GM23248 (cell line): ENCODE data around the gene MYADM. TPM values are rescaled to one million over a fixed set of nuclear protein-coding genes. Genes with fewer than 3 reads are reported as not detected.

Experiments
- DNase-seq: peaks from one replicate; pipeline ENCODE4 v3.0.0-alpha.2; 2015
- H2AFZ ChIP-seq: fragments of 200-600 bp; sonication (generic); 2 replicates; pipeline ENCODE4 v1.6.1; 2016; ENCODE audit warnings: antibody characterized with exemption
- H3F3A ChIP-seq: fragments of 200-600 bp; sonication (generic); 2 replicates; pipeline ENCODE4 v1.6.1; 2016; ENCODE audit warnings: mild to moderate bottlenecking, antibody characterized with exemption, mixed run types; ENCODE audit not compliant: insufficient read depth
- H3K27ac ChIP-seq: fragments of 200-600 bp; sonication (generic); 2 replicates; pipeline ENCODE4 v1.5.1; 2016; ENCODE audit warnings: mild to moderate bottlenecking
- H3K27me3 ChIP-seq: fragments of 200-600 bp; sonication (generic); replicated peaks from 2 replicates; pipeline ENCODE4 v1.6.1; 2016; ENCODE audit warnings: mild to moderate bottlenecking; ENCODE audit not compliant: insufficient read depth
- H3K36me3 ChIP-seq: fragments of 200-600 bp; sonication (generic); 2 replicates; pipeline ENCODE4 v1.6.1; 2016; ENCODE audit warnings: low read depth, mild to moderate bottlenecking
- H3K4me1 ChIP-seq: fragments of 200-600 bp; sonication (generic); 2 replicates; pipeline ENCODE4 v1.6.1; 2016; ENCODE audit warnings: mild to moderate bottlenecking; ENCODE audit not compliant: insufficient read depth
- H3K4me2 ChIP-seq: fragments of 200-600 bp; sonication (generic); one replicate; pipeline ENCODE4 v1.6.1; 2016; ENCODE audit warnings: mild to moderate bottlenecking; ENCODE audit not compliant: unreplicated experiment
- H3K4me3 ChIP-seq: fragments of 200-600 bp; sonication (generic); 2 replicates; pipeline ENCODE4 v1.5.1; 2016; ENCODE audit warnings: mild to moderate bottlenecking
- H3K79me2 ChIP-seq: fragments of 200-600 bp; sonication (generic); 2 replicates; pipeline ENCODE4 v1.6.1; 2016; ENCODE audit warnings: mild to moderate bottlenecking; ENCODE audit not compliant: insufficient read depth
- H3K9ac ChIP-seq: fragments of 200-600 bp; sonication (generic); 2 replicates; pipeline ENCODE4 v1.6.1; 2016; ENCODE audit warnings: mild to moderate bottlenecking
- H3K9me2 ChIP-seq: fragments of 200-600 bp; sonication (generic); 2 replicates; pipeline ENCODE4 v1.6.1; 2016; ENCODE audit warnings: mixed run types, mild to moderate bottlenecking, moderate library complexity; ENCODE audit not compliant: insufficient read depth
- H3K9me3 ChIP-seq: fragments of 200-600 bp; sonication (generic); one replicate; pipeline ENCODE4 v1.6.1; 2017; ENCODE audit warnings: low read depth
- H4K20me1 ChIP-seq: fragments of 200-600 bp; sonication (generic); 2 replicates; pipeline ENCODE4 v1.6.0; 2016; ENCODE audit not compliant: insufficient read depth
- EZH2 ChIP-seq: fragments of 200-600 bp; sonication (generic); IDR thresholded peaks from 2 replicates; pipeline ENCODE4 v1.6.1; 2018; ENCODE audit warnings: antibody characterized with exemption, mild to moderate bottlenecking; ENCODE audit not compliant: insufficient read depth, poor library complexity, severe bottlenecking
- EZH2phosphoT487 ChIP-seq: fragments of 200-600 bp; sonication (generic); IDR thresholded peaks from 2 replicates; pipeline ENCODE4 v1.6.1; 2018; ENCODE audit warnings: antibody characterized with exemption, moderate library complexity, mild to moderate bottlenecking, low read depth; ENCODE audit not compliant: insufficient read depth
- WGBS, 2 experiments: methylation state at CpG; one replicate each; pipeline ENCODE4 v1.1.6; 2015 to 2017; ENCODE audit warnings: low lambda C conversion rate in 2 of 2, low coverage in 1 of 2; ENCODE audit errors: missing lambda C conversion rate in 2 of 2; 5-methylcytosine and 5-hydroxymethylcytosine counted together
- in situ Hi-C: fragments of 300-500 bp; cut with MboI; formaldehyde crosslinking; loops from 2 replicates; pipeline ENCODE4 v1.15.0; 2020
- polyA plus RNA-seq: library from polyadenylated mRNA; unstranded; fragments of >200 nt; fragmentation: Nextera tagmentation; extraction: Ambion mirVana; gene quantifications from 2 replicates; pipeline ENCODE4 v1.2.1, GENCODE V29; 2016
- total RNA-seq: library from RNA; depleted of rRNA; stranded (reverse); fragments of >200 nt; shearing (Covaris generic); gene quantifications from 2 replicates; pipeline ENCODE4 v1.2.3, GENCODE V29; 2014

MYADM gene
- total and polyA plus RNA-seq, 2 experiments from 2014 or later = 74.8 to 222 TPM

DNA sequence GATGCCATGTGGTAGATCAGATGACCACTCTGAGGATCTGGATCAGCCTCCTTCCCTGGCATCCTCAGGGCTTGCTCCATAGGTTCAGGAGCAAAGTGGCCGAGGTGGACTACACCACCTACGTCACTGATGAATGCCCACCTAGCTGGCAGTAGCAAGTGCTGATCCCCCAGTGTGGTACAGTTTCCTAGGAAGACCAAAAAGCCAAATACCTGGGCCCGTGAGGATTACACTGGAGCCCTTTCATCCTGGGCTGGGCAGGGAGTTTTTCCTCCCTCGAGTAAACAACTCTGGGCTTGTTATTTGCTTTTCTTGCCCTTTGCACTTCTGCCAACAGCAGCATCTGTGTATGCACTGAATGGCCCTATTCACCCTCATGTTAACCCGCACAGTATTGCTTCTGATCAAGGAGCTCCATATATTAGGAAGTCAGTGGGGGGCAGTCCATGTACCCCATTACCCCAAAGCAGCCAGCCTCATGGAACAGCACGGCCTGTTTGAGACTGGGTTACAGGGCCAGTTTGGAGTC is 3.3 kb upstream of the MYADM start:
- WGBS, 2 experiments = 68 to 74% methylated on average over 6 of the region's 6 CpGs
- in situ Hi-C loops = no loop called here
- Histone ChIP-seq H3K79me2 (peaks cover 16% of the 10 kb centered on the region), H3K9ac (no peak overlapping the region), H2AFZ (no peak overlapping the region), H3K9me3 (no peaks in the 10 kb centered on the region), H3K4me2 (no peak overlapping the region), H3K27ac (peak overlapping the region; percentile 100), H3K9me2 (no peaks in the 10 kb centered on the region), H3K36me3 (no peaks in the 10 kb centered on the region), H3F3A (peaks cover 15% of the 10 kb centered on the region), H3K27me3 (no peaks in the 10 kb centered on the region), H4K20me1 (no peaks in the 10 kb centered on the region), H3K4me1 (peaks cover 23% of the 10 kb centered on the region), H3K4me3 (no peak overlapping the region)
- TF ChIP-seq EZH2phosphoT487 (no peak), EZH2 (no peak)
- DNase-seq = no peak

DNA sequence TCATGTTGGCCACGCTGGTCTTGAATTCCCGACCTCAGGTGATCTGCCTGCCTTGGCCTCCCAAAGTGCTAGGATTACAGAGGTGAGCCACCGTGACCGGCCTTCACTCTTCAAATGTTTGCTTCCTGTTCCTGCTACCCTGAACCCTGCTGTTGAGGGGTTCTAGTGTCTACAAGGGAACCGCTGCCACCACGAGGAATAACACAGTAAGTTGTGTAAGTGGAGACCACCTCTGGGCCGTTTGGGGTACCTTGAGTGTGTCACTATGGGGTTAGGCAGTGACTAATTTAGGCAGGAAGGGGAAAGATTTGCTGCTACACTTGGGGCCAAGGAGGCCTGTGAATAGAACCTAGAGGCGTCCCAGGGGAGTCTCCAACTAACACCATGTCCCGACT is 2.2 kb upstream of the MYADM start:
- Histone ChIP-seq H3K9me3 (no peaks in the 10 kb centered on the region), H3K4me1 (peaks cover 23% of the 10 kb centered on the region), H3K4me3 (peak overlapping the region; percentile 76), H2AFZ (peak overlapping the region; percentile 51), H3K79me2 (peaks cover 25% of the 10 kb centered on the region), H3F3A (peaks cover 15% of the 10 kb centered on the region), H3K27ac (peak overlapping the region; percentile 100), H3K27me3 (no peaks in the 10 kb centered on the region), H4K20me1 (no peaks in the 10 kb centered on the region), H3K9me2 (no peaks in the 10 kb centered on the region), H3K9ac (peak overlapping the region; percentile 98), H3K36me3 (no peaks in the 10 kb centered on the region), H3K4me2 (peak overlapping the region; percentile 89)
- WGBS, 2 experiments = 5 to 6% methylated on average over 9 of the region's 9 CpGs
- in situ Hi-C loops = no loop called here
- TF ChIP-seq EZH2phosphoT487 (no peak), EZH2 (no peak)
- peak; percentile 80 for DNase-seq

GRCh38 chr19:53865918-53866864 is 1.5 kb upstream of the MYADM start:
- H4K20me1 ChIP-seq = no peaks in the 10 kb centered on the region

DNA sequence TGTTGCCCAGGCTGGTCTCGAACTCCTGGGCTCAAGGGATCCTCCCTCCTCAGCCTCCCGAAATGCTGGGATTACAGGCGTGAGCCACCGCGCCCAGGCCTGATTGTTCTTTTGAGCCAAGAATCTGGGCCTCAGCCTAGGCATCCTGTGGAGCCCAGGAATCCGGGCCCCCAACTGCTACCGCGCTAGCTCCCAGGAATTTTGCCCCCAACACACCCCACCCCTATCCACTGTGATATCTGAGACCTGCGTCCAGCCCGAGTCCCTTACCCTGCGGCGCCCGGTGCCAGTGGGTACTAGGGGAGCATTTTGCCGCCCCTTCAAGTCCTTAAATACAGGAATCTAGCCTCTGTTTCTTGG is 838 bp upstream of the MYADM start:
- Histone ChIP-seq H3K4me2 (peak overlapping the region; percentile 89), H3K9me3 (no peaks in the 10 kb centered on the region), H3K27ac (peak overlapping the region; percentile 100), H3F3A (peaks cover 20% of the 10 kb centered on the region), H3K36me3 (no peaks in the 10 kb centered on the region), H3K4me3 (peak overlapping the region; percentile 76), H3K27me3 (no peaks in the 10 kb centered on the region), H4K20me1 (no peaks in the 10 kb centered on the region), H3K9me2 (no peaks in the 10 kb centered on the region), H2AFZ (peak overlapping the region; percentile 51; the same call in 1 of the 2 replicates), H3K4me1 (peaks cover 23% of the 10 kb centered on the region), H3K79me2 (peaks cover 36% of the 10 kb centered on the region), H3K9ac (peak overlapping the region; percentile 98)
- in situ Hi-C loops = no loop called here
- peak; percentile 59 for DNase-seq
- TF ChIP-seq EZH2phosphoT487 = no peak
- no peak for TF ChIP-seq EZH2
- 7 to 10% methylated on average over 14 of the region's 14 CpGs for WGBS, 2 experiments

More at GRCh38 chr19:53865918-53866864, 1.5 kb upstream of the MYADM start:
- 1 to 4% methylated on average over 34 to 50 of the region's 50 CpGs for WGBS, 2 experiments
- in situ Hi-C loops = no loop called here
- Histone ChIP-seq H3K4me2 (peak overlapping the region; percentile 89), H3K4me3 (peak overlapping the region; percentile 76), H3K9ac (peak overlapping the region; percentile 98), H3K36me3 (no peaks in the 10 kb centered on the region), H3K9me2 (no peaks in the 10 kb centered on the region), H3K27me3 (no peaks in the 10 kb centered on the region), H3K4me1 (peaks cover 23% of the 10 kb centered on the region), H3F3A (peaks cover 17% of the 10 kb centered on the region), H3K79me2 (peaks cover 31% of the 10 kb centered on the region), H3K27ac (peak overlapping the region; percentile 100), H3K9me3 (no peaks in the 10 kb centered on the region), H2AFZ (peak overlapping the region; percentile 51)
- TF ChIP-seq EZH2 (no peak), EZH2phosphoT487 (no peak)
- peak; percentile 95 for DNase-seq
